Activated CD4-positive, CD25-positive, alpha-beta regulatory T cell treated with anti-CD3 and anti-CD28 coated beads, Interleukin-2, amount 50 U/mL, for 72 hours (primary cell): ENCODE data around the gene ZNF292.
"Not testable (repeated sequence)": the region's sequence is repeated elsewhere in the genome, so short reads cannot be mapped to it uniquely, and the experiment has no call there.

Source experiments
- DNase-seq: peaks from one replicate; pipeline ENCODE4 v3.0.0; 2021

The ZNF292 gene

DNA sequence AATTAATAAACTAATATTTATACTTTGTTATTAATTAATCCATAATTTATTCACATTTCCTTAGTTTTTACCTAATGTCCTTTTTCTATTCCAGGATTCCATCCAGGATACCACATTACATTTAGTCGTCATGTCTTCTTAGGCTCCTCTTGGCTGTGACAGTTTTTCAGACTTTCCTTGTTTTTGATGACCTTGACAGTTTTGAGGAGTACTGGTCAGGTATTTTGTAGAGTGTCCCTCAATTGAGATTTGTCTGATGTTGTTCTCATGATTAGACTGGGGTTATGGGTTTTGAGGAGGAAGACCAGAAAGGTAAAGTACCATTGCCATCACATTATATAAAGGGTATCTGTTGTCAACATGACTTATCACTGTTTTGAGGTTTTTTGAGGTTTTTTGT lies 67.3 kb downstream of the ZNF292 start:
- no peak for DNase-seq

- no peak for DNase-seq
Observed at GRCh38 chr6:87224971-87225370, 69.6 kb downstream of the ZNF292 start.

DNA sequence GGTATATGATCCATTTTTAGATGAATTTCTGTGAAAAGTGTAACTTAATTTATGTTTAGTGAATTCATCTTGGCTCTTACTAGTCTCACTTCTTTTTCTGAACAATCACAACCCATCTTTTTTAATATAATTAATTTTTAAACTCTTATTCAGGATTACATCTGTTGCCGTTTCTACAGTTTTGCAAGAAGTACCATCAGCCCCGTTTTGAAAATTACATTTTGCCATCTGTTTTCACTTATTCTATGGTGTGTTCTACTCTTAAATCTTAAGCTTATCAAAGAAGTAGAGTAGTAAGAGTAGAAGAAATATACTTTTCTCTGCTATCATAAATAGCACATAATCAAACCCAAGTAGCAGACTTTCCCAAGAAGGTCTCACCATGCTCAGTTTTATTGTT lies 70.1 kb downstream of the ZNF292 start:
- DNase-seq, result no peak

DNA sequence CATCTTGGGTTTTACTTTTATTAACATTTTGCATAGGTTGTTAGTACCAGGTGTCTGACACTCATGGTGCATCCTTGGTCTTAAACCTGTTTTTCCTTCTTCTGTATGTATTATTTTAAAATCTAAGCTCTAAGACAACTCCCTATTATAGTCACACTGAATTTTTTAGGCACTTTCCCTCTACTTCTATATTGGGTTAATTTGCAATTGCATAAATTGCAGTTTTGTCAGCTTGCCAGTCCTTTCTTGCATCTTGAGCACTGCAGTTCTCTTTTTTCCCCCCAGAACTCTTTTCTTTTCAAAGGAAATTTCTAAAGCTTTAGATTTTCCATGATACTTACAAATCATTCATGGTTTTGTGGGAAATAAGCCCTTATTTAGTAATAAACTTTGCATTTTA lies 70.6 kb downstream of the ZNF292 start:
- no peak for DNase-seq

DNA sequence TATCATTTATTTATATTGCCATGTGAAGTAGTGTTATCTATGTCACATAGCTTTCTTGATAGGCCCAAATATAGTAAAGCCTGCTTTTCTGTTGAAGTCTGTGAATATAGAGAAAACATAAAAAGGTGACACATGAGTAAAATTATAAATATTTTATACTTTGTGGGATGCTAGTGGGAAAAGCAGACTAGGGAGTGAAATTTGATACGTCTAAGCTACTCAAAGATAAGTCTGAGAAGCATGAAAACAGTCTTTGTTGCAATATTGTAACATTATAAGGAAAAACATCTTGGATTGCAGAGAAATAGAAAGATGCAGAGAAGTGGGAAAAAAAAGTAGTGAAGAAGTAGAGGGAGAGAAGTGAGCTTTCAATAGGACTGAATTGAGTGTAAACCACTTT lies 75.4 kb downstream of the ZNF292 start:
- no peak for DNase-seq

GRCh38 chr6:87237804-87238203 lies 82.4 kb downstream of the ZNF292 start:
- no peak for DNase-seq

GRCh38 chr6:87239098-87239635 lies 83.8 kb downstream of the ZNF292 start:
- DNase-seq, result not testable (repeated sequence)

GRCh38 chr6:87241304-87241703 lies 85.9 kb downstream of the ZNF292 start:
- no peak for DNase-seq

DNA sequence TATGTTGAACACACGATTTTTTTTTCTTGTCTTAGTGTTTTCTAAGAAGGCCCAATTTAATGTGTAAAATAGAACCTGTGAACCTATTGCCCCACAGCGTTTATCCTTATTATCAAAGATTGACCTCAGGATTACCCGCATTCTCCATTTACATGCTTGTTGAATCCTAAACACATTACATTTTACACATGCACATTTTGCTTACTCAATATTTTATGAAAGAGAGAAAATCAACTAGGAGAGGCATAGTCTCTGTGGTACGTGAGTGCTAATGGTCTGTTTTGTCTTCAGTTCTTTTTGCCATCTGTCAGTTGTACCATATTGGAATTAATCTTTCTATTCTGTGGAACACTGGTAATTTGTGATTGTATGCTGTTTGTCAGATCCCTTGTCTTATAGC lies 86.9 kb downstream of the ZNF292 start:
- DNase-seq, result no peak

DNA sequence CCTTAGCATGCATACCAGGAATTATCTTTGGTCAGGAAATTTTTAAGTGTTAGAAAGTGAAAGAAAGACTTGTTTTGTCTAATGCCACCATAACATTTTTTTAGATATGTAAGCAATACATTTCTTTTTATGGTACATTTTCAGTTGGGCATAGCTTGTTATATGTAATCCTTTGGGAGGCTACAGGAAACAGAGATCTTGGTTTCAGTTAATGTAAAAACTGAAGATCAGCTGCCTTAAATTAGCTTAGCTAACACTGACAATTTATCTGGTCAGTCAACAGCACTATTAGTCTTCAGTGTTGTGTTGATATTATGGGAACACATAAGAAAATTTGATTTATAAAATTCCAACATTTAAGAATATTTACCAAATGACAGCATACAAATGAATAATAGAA lies 88.4 kb downstream of the ZNF292 start:
- DNase-seq, result no peak

- no peak for DNase-seq
Observed at GRCh38 chr6:87244380-87244779, 89.0 kb downstream of the ZNF292 start.

DNA sequence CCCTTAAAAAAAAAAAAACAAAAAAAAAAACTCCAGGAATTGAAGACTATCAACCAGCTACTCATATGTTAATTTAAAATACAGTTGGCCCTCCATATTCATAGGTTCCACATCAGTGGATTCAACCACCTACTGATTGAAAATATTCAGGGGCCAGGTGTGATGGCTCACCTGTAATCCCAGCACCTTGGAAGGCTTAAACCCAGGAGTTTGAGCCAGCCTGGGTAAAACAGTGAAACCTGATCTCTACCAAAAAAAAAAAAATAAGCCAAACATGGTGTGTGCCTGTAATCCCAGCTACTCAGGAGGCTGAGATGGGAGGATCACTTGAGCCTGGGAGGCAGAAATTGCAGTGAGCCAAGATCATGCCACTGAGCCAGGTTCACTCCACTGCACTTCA lies 94.7 kb downstream of the ZNF292 start:
- no peak for DNase-seq

DNA sequence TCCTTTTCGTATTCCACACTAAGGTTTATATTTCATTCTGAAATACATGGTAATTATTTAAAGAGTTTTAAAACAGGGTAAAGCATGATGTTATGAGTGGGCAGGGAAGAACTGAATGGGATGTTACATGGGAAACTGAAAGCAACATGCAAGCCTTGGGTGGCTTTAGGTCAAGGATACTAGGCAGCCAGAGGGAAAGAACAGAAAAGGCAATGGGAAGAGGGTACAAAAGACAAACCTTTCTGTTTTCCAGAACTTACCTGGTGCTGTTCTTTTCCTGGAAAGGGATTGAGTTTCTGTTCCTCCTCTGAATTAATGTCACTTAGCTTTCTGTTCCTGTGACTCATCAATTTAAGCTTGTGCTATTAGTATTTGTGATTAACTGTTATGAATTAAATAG lies 95.9 kb downstream of the ZNF292 start:
- DNase-seq, result no peak

- no peak for DNase-seq
Observed at GRCh38 chr6:87251725-87252124, 96.4 kb downstream of the ZNF292 start.

DNA sequence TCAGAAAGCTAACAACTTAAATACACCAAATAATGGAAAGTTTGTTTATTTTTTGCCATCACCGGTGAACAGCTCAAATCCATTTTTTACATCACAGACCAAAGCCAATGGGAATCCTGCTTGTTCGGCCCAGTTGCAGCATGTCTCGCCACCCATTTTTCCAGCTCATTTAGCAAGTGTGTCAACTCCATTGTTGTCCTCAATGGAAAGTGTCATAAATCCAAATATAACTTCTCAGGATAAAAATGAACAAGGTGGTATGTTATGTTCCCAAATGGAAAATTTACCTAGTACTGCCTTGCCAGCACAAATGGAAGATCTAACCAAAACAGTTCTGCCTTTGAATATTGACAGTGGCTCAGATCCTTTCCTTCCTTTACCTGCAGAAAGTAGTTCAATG lies 101.7 kb downstream of the ZNF292 start:
- DNase-seq, result no peak

- DNase-seq, result no peak
Observed at GRCh38 chr6:87257565-87257964, 102.2 kb downstream of the ZNF292 start.

- no peak for DNase-seq
Observed at GRCh38 chr6:87257975-87258374, 102.6 kb downstream of the ZNF292 start.

DNA sequence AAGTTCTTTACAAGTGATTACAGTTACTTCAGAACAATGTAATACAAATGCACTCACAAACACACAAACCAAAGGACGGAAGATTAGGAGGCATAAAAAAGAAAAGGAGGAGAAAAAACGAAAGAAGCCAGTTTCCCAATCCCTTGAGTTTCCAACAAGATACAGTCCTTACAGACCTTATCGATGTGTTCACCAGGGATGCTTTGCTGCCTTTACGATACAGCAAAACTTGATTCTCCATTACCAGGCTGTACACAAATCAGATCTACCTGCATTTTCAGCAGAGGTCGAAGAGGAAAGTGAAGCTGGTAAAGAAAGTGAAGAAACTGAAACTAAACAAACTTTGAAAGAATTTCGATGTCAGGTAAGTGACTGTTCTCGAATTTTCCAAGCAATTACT lies 104.4 kb downstream of the ZNF292 start:
- no peak for DNase-seq

DNA sequence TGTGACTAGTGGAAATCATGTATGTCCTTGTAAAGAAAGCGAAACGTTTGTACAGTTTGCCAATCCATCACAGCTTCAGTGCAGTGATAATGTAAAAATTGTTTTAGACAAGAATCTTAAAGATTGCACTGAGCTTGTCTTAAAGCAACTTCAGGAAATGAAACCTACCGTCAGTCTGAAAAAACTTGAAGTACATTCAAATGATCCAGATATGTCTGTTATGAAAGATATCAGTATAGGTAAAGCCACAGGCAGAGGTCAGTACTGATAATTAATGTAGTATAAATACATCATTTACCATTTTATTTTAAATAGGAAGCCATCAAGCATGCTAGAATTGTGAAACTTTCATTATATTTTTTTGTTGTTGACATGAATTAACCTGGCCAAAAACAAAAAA lies 106.2 kb downstream of the ZNF292 start:
- no peak for DNase-seq

GRCh38 chr6:87264481-87264880 lies 109.1 kb downstream of the ZNF292 start:
- DNase-seq, result no peak

DNA sequence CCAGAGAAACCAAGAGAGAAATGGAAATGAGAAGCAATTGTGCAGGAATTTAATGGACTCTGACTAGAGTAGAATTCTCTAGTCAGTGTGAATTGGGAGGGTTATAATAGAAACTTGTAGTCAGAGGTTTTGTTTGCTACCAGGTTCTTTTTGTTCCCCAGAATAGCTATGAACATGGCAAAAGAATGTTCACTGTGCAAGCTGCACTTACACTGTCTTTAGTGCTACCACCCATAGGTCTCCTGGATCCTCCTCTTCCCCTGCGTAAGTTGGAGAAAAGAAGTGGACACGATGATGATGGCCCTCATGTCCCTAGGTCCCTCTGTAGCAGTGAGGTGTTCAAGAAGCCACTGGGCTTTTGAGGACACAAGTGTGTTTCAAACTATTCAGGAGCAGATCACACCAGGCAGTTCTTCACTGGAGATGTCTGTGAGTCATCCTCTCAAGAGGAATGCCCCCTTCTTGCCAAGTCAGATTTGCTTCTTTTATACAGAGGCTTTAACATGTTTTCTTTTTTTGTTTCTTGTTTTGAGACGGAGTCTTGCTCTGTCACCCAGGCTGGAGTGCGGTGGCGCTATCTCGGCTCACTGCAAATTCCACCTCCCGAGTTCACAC lies 119.4 kb downstream of the ZNF292 start:
- no peak for DNase-seq

- no peak for DNase-seq
Observed at GRCh38 chr6:87276624-87277023, 121.3 kb downstream of the ZNF292 start.

- DNase-seq, result no peak
Observed at GRCh38 chr6:87277123-87277522, 121.8 kb downstream of the ZNF292 start.

DNA sequence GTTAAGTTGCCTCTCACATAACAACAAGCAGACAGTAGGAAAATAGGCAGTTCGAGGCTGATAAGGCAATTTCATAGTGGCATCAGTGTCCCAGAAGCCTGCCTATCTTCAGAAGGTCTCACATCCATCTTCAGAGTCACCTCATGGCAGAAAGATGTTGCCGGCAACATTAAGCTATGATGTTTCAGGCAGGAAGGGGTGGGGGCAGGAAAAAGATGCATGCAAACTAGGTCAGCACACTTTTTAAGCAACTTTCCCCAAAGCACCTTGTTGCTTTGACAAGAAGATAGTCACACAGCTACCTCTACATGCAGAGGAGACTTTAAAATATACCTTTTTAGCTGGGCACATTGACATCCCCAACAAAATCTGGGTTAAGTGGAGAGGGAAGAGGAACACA lies 123.8 kb downstream of the ZNF292 start:
- DNase-seq, result no peak

DNA sequence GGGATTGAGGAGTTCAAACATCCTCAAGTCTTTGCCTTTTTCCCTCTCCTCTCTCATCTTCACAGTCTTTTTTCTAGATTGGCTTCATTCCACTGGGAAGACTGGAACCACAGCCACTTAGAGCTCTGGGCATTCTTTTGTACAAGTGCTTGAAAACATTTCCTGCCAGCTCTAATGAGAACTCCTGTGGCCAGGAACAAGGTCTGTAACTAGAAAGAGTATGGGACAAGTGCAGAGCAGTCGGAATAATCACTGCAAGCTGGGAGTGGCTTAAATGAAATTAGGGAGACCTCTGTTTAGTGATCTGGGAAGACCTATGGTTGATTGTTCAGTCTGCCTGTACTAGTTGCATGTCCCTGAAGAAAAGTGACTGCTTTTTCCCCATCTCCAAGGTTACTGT lies 126.1 kb downstream of the ZNF292 start:
- no peak for DNase-seq

DNA sequence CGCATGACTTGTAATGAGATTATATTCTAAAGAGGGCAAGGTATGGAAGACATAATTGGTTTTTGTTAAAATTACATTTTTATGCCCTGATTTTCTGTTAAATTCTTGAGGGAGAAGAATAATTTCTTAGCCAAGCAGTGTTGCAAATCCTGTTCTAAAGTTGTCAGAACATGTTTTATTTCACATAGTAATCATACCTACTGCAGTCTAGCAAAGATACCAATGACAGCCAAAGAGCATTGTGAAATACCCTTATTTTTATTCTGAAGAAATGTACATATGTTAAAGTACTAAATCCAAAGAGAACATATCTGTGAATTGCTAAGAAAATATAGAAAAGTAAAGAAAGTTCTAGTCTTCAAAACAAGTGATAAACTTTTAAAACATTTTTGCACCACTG lies 127.4 kb downstream of the ZNF292 start:
- no peak for DNase-seq
